Lower leg skin (tissue), 4 donors: ENCODE measurements around the gene CPXM1. TPM values are rescaled to one million over a fixed set of nuclear protein-coding genes. Genes with fewer than 3 reads are reported as not detected.
"Not testable (repeated sequence)": the region's sequence is repeated elsewhere in the genome, so short reads cannot be mapped to it uniquely, and the experiment has no call there.

ENCODE experiments used
- DNase-seq, 2 donors: peaks; one replicate each; pipeline ENCODE4 v3.0.0-alpha.2; 2019; ENCODE audit warnings: low spot score in 2 of 2
- H3K4me3 ChIP-seq: fragments of 200-600 bp; sonication (generic); 2 replicates; pipeline ENCODE4 v1.5.1; 2017; ENCODE audit warnings: mild to moderate bottlenecking, low read depth; ENCODE audit not compliant: poor library complexity, severe bottlenecking
- POLR2A ChIP-seq, 2 donors: fragments of 450-650 bp; IDR thresholded peaks; one replicate each; pipeline ENCODE4 v1.6.1; 2016 to 2017; ENCODE audit warnings: antibody characterized with exemption in 2 of 2, mild to moderate bottlenecking in 1 of 2, moderate library complexity in 1 of 2
- WGBS, 2 donors: methylation state at CpG; one replicate each; pipeline ENCODE4 v1.1.5; 2018; 5-methylcytosine and 5-hydroxymethylcytosine counted together
- intact Hi-C: fragments of 100-400 bp; cut with DNase I; formaldehyde crosslinking; loops from one replicate; pipeline ENCODE4 v1.15.0; 2023; ENCODE audit warnings: low total_unique reads
- total RNA-seq, 4 donors: library from RNA; depleted of rRNA; stranded (reverse); fragments of >200 nt; gene quantifications; one replicate each; pipeline ENCODE4 v1.1.0, GENCODE V29; 2016
- TF ChIP-seq, protein P1 (sequence below), 3 donors: fragments of 450-650 bp; IDR thresholded peaks; one replicate each; pipeline ENCODE4 v1.5.1; 2016; ENCODE audit warnings: antibody characterized with exemption in 3 of 3, mild to moderate bottlenecking in 3 of 3, moderate library complexity in 2 of 3

CPXM1 gene
- total RNA-seq, 4 donors from 2014 or later = 0.12 to 3.6 (median 1.4) TPM

DNA sequence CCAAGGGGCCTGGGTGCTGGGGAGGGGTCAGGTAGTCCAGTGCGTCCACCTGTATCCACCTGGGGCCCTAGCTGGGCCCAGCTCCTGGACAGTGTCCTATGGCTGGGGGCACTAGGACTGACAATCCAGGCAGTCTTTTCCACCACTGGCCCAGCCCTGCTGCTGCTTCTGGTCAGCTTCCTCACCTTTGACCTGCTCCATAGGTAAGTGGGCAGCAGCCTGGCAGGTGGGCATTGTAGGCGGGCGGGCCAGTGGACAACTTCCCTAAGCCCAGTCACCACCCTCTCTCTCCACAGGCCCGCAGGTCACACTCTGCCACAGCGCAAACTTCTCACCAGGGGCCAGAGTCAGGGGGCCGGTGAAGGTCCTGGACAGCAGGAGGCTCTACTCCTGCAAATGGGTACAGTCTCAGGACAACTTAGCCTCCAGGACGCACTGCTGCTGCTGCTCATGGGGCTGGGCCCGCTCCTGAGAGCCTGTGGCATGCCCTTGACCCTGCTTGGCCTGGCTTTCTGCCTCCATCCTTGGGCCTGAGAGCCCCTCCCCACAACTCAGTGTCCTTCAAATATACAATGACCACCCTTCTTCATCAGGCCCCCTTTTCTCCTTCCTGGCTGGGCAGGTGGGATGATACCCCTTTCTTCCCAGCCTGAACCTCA, 14.9 kb upstream of the CPXM1 start:
- 95 to 97% methylated on average over 8 of the region's 8 CpGs for WGBS, 2 donors
- no peak overlapping the region for H3K4me3 ChIP-seq
- peak in 1 of 2 donors; percentile 71 for DNase-seq
- intact Hi-C loops = no loop called here
- TF ChIP-seq, protein P1, sequence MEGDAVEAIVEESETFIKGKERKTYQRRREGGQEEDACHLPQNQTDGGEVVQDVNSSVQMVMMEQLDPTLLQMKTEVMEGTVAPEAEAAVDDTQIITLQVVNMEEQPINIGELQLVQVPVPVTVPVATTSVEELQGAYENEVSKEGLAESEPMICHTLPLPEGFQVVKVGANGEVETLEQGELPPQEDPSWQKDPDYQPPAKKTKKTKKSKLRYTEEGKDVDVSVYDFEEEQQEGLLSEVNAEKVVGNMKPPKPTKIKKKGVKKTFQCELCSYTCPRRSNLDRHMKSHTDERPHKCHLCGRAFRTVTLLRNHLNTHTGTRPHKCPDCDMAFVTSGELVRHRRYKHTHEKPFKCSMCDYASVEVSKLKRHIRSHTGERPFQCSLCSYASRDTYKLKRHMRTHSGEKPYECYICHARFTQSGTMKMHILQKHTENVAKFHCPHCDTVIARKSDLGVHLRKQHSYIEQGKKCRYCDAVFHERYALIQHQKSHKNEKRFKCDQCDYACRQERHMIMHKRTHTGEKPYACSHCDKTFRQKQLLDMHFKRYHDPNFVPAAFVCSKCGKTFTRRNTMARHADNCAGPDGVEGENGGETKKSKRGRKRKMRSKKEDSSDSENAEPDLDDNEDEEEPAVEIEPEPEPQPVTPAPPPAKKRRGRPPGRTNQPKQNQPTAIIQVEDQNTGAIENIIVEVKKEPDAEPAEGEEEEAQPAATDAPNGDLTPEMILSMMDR (IDR thresholded peaks at IDR 0.05) = no peak
- no peak for TF ChIP-seq POLR2A (IDR thresholded peaks at IDR 0.05)

DNA sequence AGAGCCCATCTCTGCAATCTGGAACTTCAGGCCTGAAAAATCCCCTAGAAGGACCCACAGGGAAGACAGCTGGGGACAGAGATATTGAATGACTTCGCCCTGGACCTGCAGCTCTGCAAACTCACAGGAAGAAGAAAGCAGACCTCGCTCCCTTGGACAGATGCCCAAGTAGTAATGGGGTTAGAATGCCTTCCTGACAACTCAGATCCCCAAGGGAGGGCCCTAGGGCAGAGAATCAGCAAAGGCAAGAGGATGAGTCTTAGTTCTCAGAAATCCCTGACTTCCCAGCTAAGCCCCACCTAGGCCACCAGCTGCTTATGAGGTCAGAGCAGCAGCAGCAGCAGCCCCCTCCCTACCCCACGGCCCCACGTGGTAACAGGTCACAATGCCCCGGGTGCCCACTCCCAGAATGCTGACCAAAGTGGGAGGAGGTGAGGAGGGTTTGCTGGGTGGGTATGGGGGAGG, 14.2 kb upstream of the CPXM1 start, which contains the start of gene C20orf141:
Gene C20orf141, plus strand, starts transcription at position 401 of the 465 bp plus-strand sequence. CDS start 198 bp downstream, outside the sequence.
- DNase-seq = peak in 1 of 2 donors; percentile 75
- TF ChIP-seq POLR2A (IDR thresholded peaks at IDR 0.05) = no peak
- TF ChIP-seq, protein P1 (IDR thresholded peaks at IDR 0.05) = no peak
- intact Hi-C loops = no loop called here
- 30 to 33% methylated on average over 5 of the region's 5 CpGs for WGBS, 2 donors
- H3K4me3 ChIP-seq = no peak within 1 kb of the TSS

DNA sequence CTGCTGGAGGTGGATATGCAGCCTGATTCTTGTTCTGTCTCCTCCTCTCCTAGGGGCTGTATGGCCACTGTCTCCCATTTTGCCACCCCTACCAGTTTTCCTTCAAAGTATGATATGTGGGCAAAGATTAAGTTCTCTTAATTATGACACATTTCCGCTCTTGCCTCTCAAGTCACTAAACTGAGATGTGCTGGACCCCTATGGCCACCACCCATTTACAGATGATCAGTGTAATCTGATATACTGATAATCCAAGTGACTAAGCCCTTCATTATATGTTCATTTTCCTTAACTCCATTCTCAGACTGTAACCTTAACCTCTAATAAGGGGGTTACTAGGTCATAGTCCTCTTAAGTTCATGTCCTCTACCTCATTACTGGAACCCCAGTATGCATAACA, 13.6 kb upstream of the CPXM1 start:
- TF ChIP-seq, protein P1 (IDR thresholded peaks at IDR 0.05) = no peak
- TF ChIP-seq POLR2A (IDR thresholded peaks at IDR 0.05) = no peak
- WGBS, 2 donors = 100% methylated on average over 1 of the region's 1 CpG
- intact Hi-C loops = no loop called here
- DNase-seq = no peak
- H3K4me3 ChIP-seq = no peak overlapping the region

DNA sequence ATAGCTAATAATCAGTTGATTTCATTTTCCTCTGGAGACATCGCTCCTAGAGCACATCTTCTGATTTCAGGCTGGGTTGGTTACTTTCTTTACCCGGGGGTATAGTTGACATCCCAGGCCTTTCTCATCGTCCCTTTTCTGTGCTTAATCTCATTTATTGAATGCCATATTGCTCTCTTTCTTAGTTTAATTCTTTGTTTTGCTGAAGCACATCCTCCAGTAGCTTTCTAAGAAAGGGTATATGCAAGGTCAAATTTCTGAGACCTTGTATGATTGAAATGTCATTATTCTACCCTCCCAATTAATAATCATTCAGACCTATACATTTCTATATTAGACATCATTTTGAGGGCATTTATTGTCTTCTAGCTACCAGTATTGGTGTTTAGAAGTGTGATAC, 11.8 kb upstream of the CPXM1 start:
- no peak overlapping the region for H3K4me3 ChIP-seq
- 89 to 90% methylated on average over 3 of the region's 3 CpGs for WGBS, 2 donors
- intact Hi-C loops = no loop called here
- TF ChIP-seq, protein P1 (IDR thresholded peaks at IDR 0.05) = no peak
- TF ChIP-seq POLR2A (IDR thresholded peaks at IDR 0.05) = no peak
- no peak for DNase-seq

DNA sequence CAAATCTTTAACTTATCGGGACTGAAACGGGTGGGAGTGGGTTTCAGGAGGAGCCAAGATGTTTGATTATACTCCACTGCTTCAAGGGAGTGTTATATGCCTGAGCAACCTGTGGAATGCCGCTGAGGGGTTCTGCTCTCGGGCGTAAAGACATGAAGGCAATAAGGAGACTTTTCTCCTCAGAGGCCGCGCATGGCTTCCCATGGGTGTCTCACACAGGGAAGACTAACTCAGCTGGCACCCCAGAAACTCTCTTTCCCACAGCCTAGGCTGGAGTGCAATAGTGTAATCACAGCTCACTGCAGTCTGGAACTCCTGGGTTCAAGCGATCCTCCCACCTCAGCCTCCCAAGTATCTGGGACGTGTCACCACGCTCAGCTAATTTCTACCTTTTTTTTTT, 9.3 kb upstream of the CPXM1 start:
- peak in 1 of 2 donors; percentile 54 for DNase-seq
- H3K4me3 ChIP-seq = no peak overlapping the region
- intact Hi-C loops = no loop called here
- 90 to 94% methylated on average over 10 of the region's 10 CpGs for WGBS, 2 donors
- no peak for TF ChIP-seq POLR2A (IDR thresholded peaks at IDR 0.05)
- TF ChIP-seq, protein P1 (IDR thresholded peaks at IDR 0.05) = no peak

DNA sequence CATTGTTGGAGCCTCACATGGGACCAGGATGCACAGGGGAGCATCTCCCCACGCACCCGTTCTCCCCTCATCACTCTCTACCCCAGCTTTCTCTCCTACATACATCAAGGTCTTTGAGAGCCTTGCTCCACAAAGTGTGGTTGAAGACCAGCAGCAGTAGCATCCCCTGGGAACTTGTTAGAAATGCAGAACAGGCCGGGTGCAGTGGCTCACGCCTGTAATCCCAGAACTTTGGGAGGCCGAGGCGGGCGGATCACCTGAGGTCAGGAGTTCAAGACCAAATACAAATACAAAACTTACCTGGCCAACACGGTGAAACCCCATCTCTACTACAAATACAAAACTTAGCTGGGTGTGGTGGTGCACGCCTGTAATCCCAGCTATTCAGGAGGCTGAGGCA, 7.5 kb upstream of the CPXM1 start:
- 89 to 91% methylated on average over 8 to 9 of the region's 9 CpGs for WGBS, 2 donors
- intact Hi-C loops = not testable (repeated sequence)
- peak in 1 of 2 donors; percentile 50 for DNase-seq

More for the DNA sequence above, 7.5 kb upstream of the CPXM1 start:
- not testable (repeated sequence) for H3K4me3 ChIP-seq
